Measurements from ENCODE around the gene PAPLN. TPM values are rescaled to one million over a fixed set of nuclear protein-coding genes. Genes with fewer than 3 reads are reported as not detected.

Gene PAPLN
- polyA plus RNA-seq, 1 donor (not counting 4 experiments of a cell fraction or from before 2014, with no cell fraction given), result 8.2 TPM

GRCh38 chr14:73286598-73286997, 49.3 kb downstream of the PAPLN start:
- no peak overlapping the region for H3K9ac ChIP-seq (ENCODE audit: control insufficient read depth, extremely low read depth, insufficient read depth, low read length)
- dilution Hi-C loops (cut with MboI; ENCODE audit: extremely low pct_ligation_motif_present, low sequenced_read_pairs), result no loop called here
- H3K27ac ChIP-seq (ENCODE audit: control insufficient read depth, insufficient read depth, low read length), result no peak overlapping the region
- FAIRE-seq, result no peak
- H3K9me1 ChIP-seq (ENCODE audit: control insufficient read depth, extremely low read depth, insufficient read depth, low read length), result no peaks in the 10 kb centered on the region
- H2AFZ ChIP-seq (ENCODE audit: control insufficient read depth, low read length), result no peak overlapping the region
- H3K9me3 ChIP-seq (ENCODE audit: control insufficient read depth, low read depth, low read length), result no peaks in the 10 kb centered on the region
- peaks cover 17 to 39% of the 10 kb centered on the region in 2 experiments for H3K36me3 ChIP-seq (ENCODE audit: control insufficient read depth in 2 of 2, extremely low read depth in 1 of 2, insufficient read depth in 2 of 2, low read length in 2 of 2)
- DNase-seq (ENCODE audit: low read depth, low spot score), result no peak
- no peaks in the 10 kb centered on the region for H3K27me3 ChIP-seq (ENCODE audit: control insufficient read depth, extremely low read depth, insufficient read depth, low read length)
- no peak for TF ChIP-seq CTCF (optimal IDR thresholded peaks at IDR 0.05 in 1 of 3, IDR thresholded peaks at IDR 0.05 in 1 of 3, conservative IDR thresholded peaks at IDR 0.05 in 1 of 3; ENCODE audit: extremely low read depth in 1 of 3, insufficient read depth in 2 of 3, low read length in 3 of 3)
- TF ChIP-seq EZH2 (IDR thresholded peaks at IDR 0.05; ENCODE audit: low read length), result no peak
- no peak overlapping the region for H3K4me2 ChIP-seq (ENCODE audit: control insufficient read depth, extremely low read depth, insufficient read depth, low read depth, low read length)
- no peaks in the 10 kb centered on the region for H4K20me1 ChIP-seq (ENCODE audit: control insufficient read depth, extremely low read depth, insufficient read depth, low read length)
- H3K4me3 ChIP-seq (ENCODE audit: control insufficient read depth in 2 of 3, extremely low read depth in 1 of 3, insufficient read depth in 2 of 3, low read depth in 1 of 3, low read length in 3 of 3), result no peak overlapping the region
- H3K79me2 ChIP-seq (ENCODE audit: control insufficient read depth, insufficient read depth, low read length), result no peaks in the 10 kb centered on the region
- H3K4me1 ChIP-seq (ENCODE audit: control insufficient read depth, extremely low read depth, insufficient read depth, low read length), result no peaks in the 10 kb centered on the region

- H3K9me1 ChIP-seq (ENCODE audit: control insufficient read depth, extremely low read depth, insufficient read depth, low read length), result no peaks in the 10 kb centered on the region
- H3K4me2 ChIP-seq (ENCODE audit: control insufficient read depth, extremely low read depth, insufficient read depth, low read depth, low read length), result no peak overlapping the region
- no peak overlapping the region for H3K9ac ChIP-seq (ENCODE audit: control insufficient read depth, extremely low read depth, insufficient read depth, low read length)
- H3K79me2 ChIP-seq (ENCODE audit: control insufficient read depth, insufficient read depth, low read length), result no peaks in the 10 kb centered on the region
- no peaks in the 10 kb centered on the region for H3K4me1 ChIP-seq (ENCODE audit: control insufficient read depth, extremely low read depth, insufficient read depth, low read length)
- H2AFZ ChIP-seq (ENCODE audit: control insufficient read depth, low read length), result no peak overlapping the region
- no peak for FAIRE-seq
- H3K4me3 ChIP-seq (ENCODE audit: control insufficient read depth in 2 of 3, extremely low read depth in 1 of 3, insufficient read depth in 2 of 3, low read depth in 1 of 3, low read length in 3 of 3), result no peak overlapping the region
- DNase-seq (ENCODE audit: low read depth, low spot score), result no peak
- no peaks in the 10 kb centered on the region for H4K20me1 ChIP-seq (ENCODE audit: control insufficient read depth, extremely low read depth, insufficient read depth, low read length)
- H3K27me3 ChIP-seq (ENCODE audit: control insufficient read depth, extremely low read depth, insufficient read depth, low read length), result no peaks in the 10 kb centered on the region
- dilution Hi-C loops (cut with MboI; ENCODE audit: extremely low pct_ligation_motif_present, low sequenced_read_pairs), result no loop called here
- no peak overlapping the region for H3K27ac ChIP-seq (ENCODE audit: control insufficient read depth, insufficient read depth, low read length)
- TF ChIP-seq CTCF (optimal IDR thresholded peaks at IDR 0.05 in 1 of 3, IDR thresholded peaks at IDR 0.05 in 1 of 3, conservative IDR thresholded peaks at IDR 0.05 in 1 of 3; ENCODE audit: extremely low read depth in 1 of 3, insufficient read depth in 2 of 3, low read length in 3 of 3) (no peak), EZH2 (IDR thresholded peaks at IDR 0.05; ENCODE audit: low read length) (no peak)
- peaks cover 17 to 35% of the 10 kb centered on the region in 2 experiments for H3K36me3 ChIP-seq (ENCODE audit: control insufficient read depth in 2 of 2, extremely low read depth in 1 of 2, insufficient read depth in 2 of 2, low read length in 2 of 2)
- H3K9me3 ChIP-seq (ENCODE audit: control insufficient read depth, low read depth, low read length), result no peaks in the 10 kb centered on the region
Measured at GRCh38 chr14:73287071-73287470, 49.8 kb downstream of the PAPLN start.
